ENCODE measurements around the gene ZNF592.
"Not testable (repeated sequence)": the region's sequence is repeated elsewhere in the genome, so short reads cannot be mapped to it uniquely, and the experiment has no call there.

Gene ZNF592, protein sequence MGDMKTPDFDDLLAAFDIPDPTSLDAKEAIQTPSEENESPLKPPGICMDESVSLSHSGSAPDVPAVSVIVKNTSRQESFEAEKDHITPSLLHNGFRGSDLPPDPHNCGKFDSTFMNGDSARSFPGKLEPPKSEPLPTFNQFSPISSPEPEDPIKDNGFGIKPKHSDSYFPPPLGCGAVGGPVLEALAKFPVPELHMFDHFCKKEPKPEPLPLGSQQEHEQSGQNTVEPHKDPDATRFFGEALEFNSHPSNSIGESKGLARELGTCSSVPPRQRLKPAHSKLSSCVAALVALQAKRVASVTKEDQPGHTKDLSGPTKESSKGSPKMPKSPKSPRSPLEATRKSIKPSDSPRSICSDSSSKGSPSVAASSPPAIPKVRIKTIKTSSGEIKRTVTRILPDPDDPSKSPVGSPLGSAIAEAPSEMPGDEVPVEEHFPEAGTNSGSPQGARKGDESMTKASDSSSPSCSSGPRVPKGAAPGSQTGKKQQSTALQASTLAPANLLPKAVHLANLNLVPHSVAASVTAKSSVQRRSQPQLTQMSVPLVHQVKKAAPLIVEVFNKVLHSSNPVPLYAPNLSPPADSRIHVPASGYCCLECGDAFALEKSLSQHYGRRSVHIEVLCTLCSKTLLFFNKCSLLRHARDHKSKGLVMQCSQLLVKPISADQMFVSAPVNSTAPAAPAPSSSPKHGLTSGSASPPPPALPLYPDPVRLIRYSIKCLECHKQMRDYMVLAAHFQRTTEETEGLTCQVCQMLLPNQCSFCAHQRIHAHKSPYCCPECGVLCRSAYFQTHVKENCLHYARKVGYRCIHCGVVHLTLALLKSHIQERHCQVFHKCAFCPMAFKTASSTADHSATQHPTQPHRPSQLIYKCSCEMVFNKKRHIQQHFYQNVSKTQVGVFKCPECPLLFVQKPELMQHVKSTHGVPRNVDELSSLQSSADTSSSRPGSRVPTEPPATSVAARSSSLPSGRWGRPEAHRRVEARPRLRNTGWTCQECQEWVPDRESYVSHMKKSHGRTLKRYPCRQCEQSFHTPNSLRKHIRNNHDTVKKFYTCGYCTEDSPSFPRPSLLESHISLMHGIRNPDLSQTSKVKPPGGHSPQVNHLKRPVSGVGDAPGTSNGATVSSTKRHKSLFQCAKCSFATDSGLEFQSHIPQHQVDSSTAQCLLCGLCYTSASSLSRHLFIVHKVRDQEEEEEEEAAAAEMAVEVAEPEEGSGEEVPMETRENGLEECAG (N-terminal part only)

DNA sequence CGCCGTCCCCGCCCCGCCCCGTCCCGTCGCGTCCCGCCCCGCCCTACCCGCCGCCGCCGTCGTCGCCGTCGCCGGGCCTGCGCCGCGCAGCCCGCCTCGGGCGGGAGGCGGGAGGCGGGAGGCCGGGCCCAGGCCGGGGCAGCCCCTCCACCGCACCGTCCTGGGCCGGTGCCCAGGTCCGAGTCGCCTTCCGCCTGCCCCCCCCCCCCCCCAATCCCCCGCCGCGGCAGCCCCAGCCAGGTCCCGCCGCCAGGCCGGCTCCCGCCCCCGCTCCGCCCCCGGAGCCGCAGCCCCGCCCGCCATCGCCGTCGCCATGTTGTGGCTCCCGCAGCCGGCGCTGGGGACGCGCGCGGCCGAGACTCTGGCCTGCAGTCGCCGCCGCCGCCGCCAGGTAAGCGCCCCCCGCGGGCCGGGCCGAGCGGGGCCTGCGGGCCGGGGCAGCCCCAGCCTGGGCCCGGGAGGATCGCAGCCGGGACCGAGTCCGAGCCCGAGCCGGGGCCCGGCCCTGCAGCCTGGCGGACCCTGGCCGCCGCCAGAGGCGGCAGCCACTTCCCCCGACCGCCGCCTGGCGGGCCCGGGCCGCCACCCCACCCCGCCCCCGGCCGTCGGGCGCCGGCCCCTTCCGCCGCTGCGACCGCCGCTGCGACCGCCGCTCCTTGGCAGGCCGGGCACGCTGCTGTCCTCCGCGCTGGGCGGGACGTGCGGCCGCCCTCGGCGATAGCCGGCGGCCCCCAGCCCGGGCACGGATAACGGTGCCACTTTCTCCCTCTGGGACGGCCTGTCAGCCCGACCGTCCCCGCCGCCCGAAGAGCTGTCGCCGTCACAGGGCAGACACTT is at the start of gene ZNF592:
Gene ZNF592 (plus strand): TSS at position 319 of the 837 bp plus-strand sequence. CDS start 34,084 bp downstream, outside the sequence.
- in situ Hi-C loops (cut with MboI; ENCODE audit: low sequenced_read_pairs): no loop called here

DNA sequence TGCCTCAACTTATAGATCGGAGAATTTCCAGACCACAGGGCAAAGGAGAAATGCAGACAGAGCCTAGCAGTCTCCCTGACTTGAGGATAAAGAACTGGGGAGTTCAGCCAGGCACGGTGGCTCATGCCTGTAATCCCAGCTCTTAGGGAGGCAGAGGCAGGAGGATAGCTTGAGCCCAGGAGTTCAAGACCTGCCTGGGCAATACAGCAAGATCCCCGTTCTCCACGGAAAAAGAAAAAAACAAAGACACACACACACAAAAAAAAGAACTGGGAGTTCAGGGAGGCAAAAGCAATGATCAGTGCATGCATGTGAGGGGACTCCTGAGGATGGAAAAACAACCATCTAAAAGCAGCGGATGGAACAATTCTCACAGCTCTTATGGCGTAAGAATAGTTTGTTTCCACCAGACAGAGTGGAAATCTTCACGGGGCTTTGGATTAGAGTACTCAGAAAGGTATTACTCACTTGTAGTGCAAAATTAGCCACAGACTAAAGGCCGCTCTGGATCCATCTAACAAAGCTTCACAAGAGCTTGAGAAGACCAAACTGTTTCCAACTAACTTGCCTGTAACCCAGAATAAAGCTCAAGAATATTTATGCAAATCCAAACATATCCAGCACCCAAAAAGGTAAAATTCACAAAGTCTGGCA is 48.7 kb upstream of the ZNF592 start:
- in situ Hi-C loops (cut with MboI; ENCODE audit: low sequenced_read_pairs): no loop called here

DNA sequence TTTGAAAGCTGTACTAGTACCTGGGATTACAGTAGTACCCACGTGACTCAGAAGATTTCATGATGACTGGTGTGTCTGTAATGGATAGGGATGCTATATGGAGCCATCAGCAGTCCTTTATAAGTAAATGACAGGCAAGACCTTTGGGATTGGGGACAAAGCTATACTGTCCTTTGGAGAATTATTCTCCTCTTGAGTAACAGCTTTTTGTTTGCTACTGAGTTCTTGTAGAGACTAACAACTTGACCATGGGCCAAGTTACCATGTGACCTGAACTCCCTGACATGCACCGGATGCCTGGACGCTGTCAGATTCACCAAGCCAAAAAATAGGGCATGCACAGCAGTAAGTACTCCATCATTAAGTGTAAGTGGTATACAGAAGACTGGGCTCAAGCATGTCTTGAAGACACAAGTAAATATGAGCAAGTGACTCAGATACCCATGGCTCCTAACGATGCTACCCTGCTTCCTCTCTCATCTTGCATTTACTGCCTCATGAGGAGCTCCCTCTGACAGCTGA is 45.4 kb upstream of the ZNF592 start:
- in situ Hi-C loops (cut with MboI; ENCODE audit: low sequenced_read_pairs): no loop called here

DNA sequence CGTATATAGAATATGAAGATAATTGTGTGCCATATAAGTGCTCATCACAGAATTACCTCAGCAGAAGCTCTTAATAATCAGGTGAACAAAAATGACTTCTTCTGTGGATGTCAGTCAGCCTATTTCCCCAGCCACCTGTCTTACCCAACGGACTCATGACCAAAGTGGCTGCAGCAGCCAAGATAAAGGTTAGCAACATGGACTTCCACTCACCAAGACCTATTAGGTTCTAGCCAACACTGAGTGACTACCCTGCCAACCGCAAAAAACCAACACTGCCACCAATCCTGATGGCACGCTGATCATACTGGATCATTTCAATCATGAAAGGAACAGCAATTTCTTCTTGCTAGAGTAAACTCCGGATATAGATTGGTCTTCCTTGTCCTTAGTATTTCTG is 44.6 kb upstream of the ZNF592 start:
- in situ Hi-C loops (cut with MboI; ENCODE audit: low sequenced_read_pairs): no loop called here

DNA sequence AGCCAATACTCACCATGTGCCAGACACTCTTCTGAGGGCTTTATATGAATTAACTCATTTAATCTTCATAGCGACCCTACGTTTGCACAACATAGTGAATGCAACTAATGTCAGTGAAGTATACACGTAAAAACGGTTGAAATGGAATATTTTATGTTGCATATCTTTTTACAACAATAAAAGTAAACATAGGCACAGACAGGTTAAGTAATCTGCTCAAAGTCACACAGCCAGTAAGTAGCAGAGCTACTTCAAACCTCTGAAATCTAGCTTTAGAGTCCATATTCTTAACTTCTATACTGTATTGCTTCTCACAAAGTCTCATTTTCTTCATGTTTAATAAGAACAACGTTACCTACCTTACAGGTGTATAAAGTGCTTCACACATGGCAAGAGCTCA is 34.0 kb upstream of the ZNF592 start:
- in situ Hi-C loops (cut with MboI; ENCODE audit: low sequenced_read_pairs): no loop called here

DNA sequence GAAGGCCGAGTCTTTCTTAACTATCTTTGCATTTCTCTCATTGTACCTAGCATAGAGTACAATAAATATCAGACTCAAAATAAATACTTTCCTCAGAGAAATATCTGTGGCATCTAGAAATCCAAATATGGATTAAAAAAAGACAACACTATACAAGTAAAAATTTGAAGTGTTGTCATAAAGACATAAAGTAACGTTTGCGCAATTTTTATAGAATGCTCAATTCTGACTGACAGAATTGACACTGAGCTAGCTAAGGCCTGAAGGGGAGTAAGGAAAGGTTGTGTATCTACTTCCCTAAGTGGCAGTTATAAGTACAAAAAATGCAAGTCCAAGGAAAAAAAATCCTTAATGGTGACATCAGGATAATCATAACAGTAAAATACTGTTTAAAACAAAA is 33.6 kb upstream of the ZNF592 start:
- in situ Hi-C loops (cut with MboI; ENCODE audit: low sequenced_read_pairs): no loop called here

DNA sequence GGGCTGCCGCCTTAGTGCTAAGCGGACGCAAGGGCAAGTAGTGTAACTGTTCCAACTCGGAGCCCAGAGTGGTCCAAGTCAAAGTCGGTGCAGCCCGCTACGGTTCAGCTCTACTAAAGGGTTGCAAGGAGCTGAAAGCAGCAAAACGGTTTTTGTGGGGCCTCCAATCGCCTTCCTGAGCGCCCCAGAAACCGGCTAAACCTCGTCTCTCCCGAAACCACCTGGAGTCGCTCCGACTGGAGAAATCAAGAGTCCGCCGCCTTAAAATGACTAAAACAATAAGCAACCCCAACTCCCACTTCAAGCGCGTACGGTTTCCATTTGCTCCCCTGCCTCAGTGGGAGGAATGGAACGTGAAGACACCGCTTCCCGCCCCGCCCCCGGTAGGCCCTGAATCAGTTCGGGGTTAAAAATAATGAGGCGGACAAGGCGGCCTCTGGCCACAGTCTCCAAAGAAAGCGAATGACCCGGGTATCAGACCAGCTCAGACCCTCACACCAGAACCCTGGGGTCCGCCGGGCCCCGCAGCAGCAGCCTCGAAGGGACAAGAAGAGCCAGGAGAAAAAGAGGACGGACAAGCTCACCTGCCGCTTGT is 32.9 kb upstream of the ZNF592 start:
- in situ Hi-C loops (cut with MboI; ENCODE audit: low sequenced_read_pairs): no loop called here

DNA sequence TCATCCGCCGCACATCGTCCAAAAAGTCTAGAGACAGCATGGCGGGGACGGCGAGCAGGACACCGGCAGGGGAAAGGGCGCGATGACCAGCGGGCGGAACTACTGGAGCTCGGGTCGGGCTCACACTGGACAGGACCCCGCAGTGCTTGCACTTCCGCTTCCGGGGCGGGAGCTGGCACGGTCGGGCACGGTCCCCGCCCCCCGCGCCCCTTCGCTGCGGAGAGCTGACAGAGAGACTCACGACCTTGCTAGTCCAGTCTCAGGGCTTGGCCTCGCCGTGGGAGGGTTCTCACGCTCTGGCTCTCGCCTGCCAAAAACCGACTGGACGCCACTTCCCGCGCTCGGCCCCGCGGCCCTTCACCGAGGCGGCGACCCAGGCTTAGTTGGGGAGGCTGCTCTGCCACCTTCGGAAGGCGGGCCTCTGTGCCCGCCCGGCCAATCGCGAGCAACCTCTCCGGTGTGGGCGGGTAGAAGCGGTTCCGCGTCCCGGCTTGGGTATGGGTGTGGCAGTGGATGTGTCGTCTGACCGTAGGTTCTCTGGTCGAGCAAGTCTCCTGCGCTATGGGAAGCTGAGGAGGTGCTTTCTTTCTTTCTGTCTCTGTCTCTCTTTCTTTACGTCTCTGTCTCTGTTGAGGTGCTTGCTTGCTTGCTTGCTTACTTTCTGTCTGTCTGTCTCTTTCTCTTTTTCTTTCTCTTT is 32.2 kb upstream of the ZNF592 start, which contains the start of gene SEC11A:
Gene SEC11A (minus strand): TSS at position 104 of the 697 bp plus-strand sequence. CDS start 64 bp downstream, at position 40.
- in situ Hi-C loops (cut with MboI; ENCODE audit: low sequenced_read_pairs): no loop called here

DNA sequence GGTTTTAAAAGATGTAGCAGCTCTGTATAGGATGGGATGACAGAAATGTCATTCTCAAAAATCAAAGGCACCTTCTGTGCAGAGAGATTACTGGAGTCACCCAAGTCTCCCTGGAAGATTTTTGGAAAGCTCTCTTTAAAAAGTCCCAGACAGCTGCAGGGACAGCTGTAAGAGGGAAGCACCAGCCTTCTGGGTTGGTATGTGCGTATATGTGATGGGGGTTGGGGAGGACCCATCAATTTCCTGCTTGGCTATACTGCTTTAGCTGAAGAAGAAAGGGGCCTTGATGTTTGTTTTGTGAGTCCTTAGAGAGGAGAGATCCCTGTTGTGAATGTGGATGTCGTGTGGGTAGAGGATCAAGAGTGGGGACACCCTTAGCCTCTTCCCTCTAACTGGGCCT is 27.0 kb upstream of the ZNF592 start:
- in situ Hi-C loops (cut with MboI; ENCODE audit: low sequenced_read_pairs): no loop called here

DNA sequence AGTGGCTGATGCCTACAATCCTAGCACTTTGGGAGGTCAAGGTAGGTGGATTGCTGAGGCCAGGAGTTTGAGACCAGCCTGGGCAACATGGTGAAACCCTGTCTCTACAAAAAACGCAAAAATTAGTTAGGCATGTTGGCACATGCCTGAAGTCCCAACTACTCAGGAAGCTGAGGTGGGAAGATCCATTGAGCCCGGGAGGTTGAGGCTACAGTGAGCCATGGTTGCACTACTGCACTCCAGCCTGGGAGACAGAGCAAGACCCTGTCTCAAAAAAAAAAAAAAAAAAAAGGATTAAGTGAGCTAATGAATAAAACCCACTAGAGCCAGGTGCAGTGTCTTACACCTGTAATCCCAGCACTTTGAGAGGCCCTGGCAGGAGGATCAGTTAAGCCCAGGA is 25.8 kb upstream of the ZNF592 start:
- in situ Hi-C loops (cut with MboI; ENCODE audit: low sequenced_read_pairs): no loop called here

DNA sequence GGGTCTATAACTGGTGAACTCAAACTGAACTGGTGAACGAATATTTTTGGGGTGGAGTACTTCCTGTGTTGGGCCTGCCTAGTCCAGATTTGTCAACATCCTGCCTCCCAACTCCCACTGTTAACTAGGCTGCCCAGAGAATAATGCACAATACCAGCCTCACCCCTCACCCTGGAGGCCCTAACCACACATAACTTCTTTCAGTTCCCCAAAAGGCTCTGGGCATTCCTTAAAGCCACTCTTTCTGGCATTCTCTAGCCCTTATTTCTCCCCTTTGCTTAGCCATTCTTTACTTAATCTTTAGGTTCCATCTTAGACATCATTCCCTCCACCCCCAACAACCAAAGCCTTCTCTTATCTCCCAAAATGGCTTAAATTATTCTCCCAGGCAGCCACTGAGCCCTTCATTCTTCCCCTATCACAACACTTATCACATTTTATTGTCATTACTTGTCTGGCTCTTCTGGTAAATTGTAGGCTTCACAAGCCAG is 23.3 kb upstream of the ZNF592 start:
- in situ Hi-C loops (cut with MboI; ENCODE audit: low sequenced_read_pairs): no loop called here

DNA sequence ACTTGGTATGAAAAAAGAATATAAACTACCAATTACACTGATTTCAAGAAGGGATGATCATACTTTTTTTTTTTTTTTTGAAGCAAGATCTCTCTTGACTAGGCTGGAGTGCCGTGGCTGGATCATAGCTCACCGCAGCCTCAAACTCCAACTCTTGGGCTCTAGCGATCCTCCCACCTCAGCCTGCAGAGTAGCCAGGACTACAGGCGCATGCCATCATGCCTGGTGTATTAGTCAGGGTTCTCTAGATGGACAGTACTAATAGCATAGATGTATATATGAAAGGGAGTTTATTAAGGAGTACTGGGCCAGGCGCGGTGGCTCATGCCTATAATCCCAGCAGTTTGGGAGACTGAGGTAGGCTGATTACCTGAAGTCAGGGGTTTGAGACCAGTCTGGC is 21.0 kb upstream of the ZNF592 start:
- in situ Hi-C loops (cut with MboI; ENCODE audit: low sequenced_read_pairs): no loop called here

DNA sequence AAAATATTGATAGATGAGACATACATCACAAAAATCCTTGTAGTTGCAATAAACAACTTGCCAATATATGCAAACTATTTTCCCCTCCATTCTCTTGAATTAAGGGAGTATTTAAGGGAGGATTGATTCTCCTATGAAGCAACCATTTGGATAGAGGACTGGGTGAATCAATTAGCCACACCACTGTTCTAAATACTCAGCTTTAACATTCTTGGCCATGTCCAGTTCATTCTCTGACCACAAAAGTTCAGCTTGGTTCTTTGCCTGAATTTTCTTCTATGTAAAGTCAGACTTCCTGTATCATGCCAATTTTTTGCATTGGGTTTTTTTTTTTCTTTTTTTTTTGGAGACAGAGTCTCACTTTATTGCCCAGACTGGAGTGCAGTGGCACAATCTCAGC is 16.6 kb upstream of the ZNF592 start:
- in situ Hi-C loops (cut with MboI; ENCODE audit: low sequenced_read_pairs): no loop called here

DNA sequence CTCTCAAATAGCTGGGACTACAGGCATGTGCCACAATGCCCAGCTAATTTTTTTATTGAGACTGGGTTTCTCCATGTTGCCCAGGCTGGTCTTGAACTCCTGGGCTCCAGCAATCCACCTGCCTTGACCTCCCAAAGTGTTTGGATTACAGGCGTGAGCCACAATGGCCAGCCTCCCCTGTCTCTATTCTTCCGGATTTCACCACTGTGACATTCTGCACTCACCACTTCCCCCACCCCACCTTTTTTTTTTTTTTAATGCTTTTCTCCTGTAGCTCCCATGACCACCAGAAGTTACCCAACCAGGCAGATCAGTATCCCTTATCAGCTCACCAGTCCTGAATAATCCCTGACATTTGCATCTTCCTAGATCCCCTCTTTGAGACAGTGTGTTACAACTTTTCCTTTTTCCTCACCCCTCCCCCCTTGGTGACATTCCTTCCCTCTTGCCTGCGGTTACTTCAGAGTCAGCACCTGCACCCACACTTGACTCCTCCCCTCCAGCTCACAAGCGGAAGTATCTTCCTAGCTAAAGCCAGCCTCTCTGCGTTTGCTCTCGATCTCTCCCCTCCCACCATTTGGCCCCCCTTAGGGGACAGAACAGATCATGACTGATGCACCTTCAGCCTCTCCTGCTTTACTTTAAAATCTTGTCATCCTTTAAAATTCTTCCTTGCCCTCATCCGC is 13.5 kb upstream of the ZNF592 start:
- in situ Hi-C loops (cut with MboI; ENCODE audit: low sequenced_read_pairs): no loop called here

DNA sequence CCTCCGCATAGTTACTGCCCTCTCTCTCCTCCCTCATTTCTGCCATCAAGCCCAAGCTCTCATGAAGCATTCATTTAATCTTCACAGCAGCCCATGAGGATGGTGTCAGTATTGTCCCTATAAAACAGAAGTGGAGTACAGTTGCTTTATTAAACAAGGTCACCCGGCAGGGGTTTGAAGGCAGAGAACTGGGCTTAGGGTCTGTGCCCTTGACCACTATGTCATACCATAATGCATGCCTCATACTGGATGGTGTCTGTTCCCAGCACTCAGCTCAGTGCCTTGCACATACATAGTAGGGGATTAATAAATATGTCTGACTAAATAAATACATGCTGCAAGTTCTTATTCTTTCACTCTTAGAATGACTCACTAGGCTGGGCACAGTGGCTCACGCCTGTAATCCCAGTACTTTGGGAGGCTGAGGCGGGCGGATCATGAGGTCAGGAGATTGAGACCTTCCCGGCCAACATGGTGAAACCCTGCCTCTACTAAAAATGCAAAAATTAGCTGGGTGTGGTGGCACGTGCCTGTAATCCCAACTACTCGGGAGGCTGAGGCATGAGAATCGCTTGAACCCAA is 12.8 kb upstream of the ZNF592 start:
- in situ Hi-C loops (cut with MboI; ENCODE audit: low sequenced_read_pairs): not testable (repeated sequence)

DNA sequence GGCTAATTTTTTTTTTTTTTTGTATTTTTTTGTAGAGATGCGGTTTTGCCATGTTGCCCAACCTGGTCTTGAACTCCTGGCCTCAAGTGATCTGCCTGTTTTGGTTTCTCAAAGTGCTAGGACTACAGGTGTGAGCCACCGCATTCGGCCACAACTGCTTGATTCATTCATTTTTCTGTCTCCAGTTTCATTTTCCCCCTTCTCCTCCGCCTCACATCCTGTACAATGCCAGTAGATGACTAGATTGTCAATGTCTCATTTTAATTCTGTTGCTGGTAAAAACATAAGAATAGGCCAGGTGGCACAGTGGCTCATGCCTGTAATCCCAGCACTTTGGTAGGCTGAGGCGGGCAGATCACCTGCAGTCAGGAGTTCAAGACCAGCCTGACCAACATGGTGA is 12.0 kb upstream of the ZNF592 start:
- in situ Hi-C loops (cut with MboI; ENCODE audit: low sequenced_read_pairs): no loop called here

DNA sequence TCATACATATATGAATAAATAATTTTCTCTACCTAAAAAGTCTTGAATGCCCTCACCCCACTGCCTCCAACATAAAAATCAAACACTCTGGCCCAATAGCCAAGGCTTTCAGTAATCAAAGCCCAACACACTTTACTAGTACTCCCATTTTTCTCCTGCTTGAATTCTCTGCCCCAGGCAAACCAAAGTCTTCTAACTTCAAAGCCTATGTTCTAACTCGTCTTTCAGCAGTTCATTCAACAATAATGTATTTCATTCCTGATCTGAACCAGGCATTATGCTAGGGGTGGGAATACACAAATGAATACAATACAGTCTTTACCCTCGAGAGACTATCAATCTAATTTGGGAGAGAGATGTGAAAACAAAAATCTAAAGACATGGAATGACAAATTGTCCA is 11.4 kb upstream of the ZNF592 start:
- in situ Hi-C loops (cut with MboI; ENCODE audit: low sequenced_read_pairs): no loop called here
